HEK293 (cell line): ENCODE measurements around the gene ZNF358.

Source experiments
- SCRT1 ChIP-seq: fragments of 450-650 bp; formaldehyde crosslinking; IDR thresholded peaks from 2 replicates; pipeline ENCODE4 v1.5.1; 2016; ENCODE audit warnings: missing biosample characterization, missing genetic modification characterization, borderline replicate concordance
- YY2 ChIP-seq: fragments of 450-650 bp; formaldehyde crosslinking; IDR thresholded peaks from 2 replicates; pipeline ENCODE4 v1.5.1; 2016; ENCODE audit warnings: missing biosample characterization, missing genetic modification characterization
- ZBTB8A ChIP-seq: fragments of 450-650 bp; formaldehyde crosslinking; IDR thresholded peaks from 2 replicates; pipeline ENCODE4 v1.5.1; 2016; ENCODE audit warnings: missing biosample characterization, missing genetic modification characterization
- ZIC2 ChIP-seq: fragments of 450-650 bp; formaldehyde crosslinking; IDR thresholded peaks from 2 replicates; pipeline ENCODE4 v1.5.1; 2016; ENCODE audit warnings: missing biosample characterization, missing genetic modification characterization
- ZNF248 ChIP-seq: fragments of 450-650 bp; formaldehyde crosslinking; IDR thresholded peaks from 2 replicates; pipeline ENCODE4 v1.5.1; 2017; ENCODE audit warnings: missing biosample characterization, missing genetic modification characterization
- ZNF777 ChIP-seq: fragments of 450-650 bp; formaldehyde crosslinking; IDR thresholded peaks from 2 replicates; pipeline ENCODE4 v1.5.1; 2017; ENCODE audit warnings: missing biosample characterization, missing genetic modification characterization, borderline replicate concordance
- TF ChIP-seq, protein P1 (sequence below): fragments of 450-650 bp; formaldehyde crosslinking; IDR thresholded peaks from 2 replicates; pipeline ENCODE4 v1.5.1; 2016; ENCODE audit warnings: missing biosample characterization, missing genetic modification characterization
- TF ChIP-seq, protein P2 (sequence below): fragments of 450-650 bp; formaldehyde crosslinking; IDR thresholded peaks from 2 replicates; pipeline ENCODE4 v1.5.1; 2017; ENCODE audit warnings: missing biosample characterization, missing genetic modification characterization
- TF ChIP-seq, protein P3 (sequence below): fragments of 450-650 bp; formaldehyde crosslinking; IDR thresholded peaks from 2 replicates; pipeline ENCODE4 v1.5.1; 2016; ENCODE audit warnings: missing biosample characterization, missing genetic modification characterization
- TF ChIP-seq, protein P4 (sequence below): fragments of 450-650 bp; formaldehyde crosslinking; optimal IDR thresholded peaks from 2 replicates; pipeline ENCODE3; 2016; ENCODE audit warnings: missing biosample characterization, mild to moderate bottlenecking, missing genetic modification characterization
- TF ChIP-seq, protein P5 (sequence below): fragments of 450-650 bp; formaldehyde crosslinking; IDR thresholded peaks from 2 replicates; pipeline ENCODE4 v1.5.1; 2016; ENCODE audit warnings: missing biosample characterization, missing genetic modification characterization

DNA sequence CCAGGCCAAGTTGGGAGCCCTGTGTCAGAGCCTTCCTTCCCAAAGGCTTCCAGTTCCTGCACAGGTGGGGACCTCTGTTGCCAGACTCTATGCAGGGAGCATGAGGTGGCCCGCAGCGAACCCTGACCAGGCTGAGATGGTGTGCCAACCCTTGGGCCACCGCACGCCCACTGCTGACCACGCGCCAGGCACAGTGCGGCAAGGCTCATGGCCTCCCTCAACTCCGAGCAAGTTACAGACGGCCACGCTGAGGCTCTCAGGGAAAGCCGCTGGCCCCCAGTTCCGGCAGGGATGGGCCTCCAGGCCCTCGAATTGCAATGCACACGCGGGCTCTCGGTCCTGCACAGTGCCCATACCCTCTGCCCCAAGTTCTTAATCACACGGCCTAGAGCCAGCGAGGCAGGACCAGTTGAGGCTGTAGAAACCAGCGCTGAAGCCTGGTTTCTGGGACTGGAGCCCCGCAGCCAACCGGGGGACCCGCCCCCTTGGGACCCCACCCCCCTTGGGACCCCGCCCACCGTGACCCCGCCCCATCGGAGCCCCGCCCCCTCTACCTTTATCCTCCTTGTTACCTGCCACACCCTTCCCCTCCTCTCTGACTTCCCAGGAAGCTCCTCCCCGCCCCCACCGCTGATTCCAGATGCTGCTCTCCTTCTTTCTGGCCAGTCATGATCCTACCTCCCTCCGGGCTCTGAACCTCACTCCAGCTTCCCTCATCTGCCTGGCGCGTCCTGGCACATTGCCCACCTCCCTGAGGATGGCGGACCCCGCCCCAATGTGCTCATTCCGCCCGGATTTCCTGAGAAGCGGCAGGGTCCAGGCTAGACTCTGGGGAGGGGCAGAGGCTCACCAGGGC lies 33.1 kb upstream of the ZNF358 start:
- TF ChIP-seq, protein P1, sequence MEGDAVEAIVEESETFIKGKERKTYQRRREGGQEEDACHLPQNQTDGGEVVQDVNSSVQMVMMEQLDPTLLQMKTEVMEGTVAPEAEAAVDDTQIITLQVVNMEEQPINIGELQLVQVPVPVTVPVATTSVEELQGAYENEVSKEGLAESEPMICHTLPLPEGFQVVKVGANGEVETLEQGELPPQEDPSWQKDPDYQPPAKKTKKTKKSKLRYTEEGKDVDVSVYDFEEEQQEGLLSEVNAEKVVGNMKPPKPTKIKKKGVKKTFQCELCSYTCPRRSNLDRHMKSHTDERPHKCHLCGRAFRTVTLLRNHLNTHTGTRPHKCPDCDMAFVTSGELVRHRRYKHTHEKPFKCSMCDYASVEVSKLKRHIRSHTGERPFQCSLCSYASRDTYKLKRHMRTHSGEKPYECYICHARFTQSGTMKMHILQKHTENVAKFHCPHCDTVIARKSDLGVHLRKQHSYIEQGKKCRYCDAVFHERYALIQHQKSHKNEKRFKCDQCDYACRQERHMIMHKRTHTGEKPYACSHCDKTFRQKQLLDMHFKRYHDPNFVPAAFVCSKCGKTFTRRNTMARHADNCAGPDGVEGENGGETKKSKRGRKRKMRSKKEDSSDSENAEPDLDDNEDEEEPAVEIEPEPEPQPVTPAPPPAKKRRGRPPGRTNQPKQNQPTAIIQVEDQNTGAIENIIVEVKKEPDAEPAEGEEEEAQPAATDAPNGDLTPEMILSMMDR = no peak
- TF ChIP-seq, protein P2, sequence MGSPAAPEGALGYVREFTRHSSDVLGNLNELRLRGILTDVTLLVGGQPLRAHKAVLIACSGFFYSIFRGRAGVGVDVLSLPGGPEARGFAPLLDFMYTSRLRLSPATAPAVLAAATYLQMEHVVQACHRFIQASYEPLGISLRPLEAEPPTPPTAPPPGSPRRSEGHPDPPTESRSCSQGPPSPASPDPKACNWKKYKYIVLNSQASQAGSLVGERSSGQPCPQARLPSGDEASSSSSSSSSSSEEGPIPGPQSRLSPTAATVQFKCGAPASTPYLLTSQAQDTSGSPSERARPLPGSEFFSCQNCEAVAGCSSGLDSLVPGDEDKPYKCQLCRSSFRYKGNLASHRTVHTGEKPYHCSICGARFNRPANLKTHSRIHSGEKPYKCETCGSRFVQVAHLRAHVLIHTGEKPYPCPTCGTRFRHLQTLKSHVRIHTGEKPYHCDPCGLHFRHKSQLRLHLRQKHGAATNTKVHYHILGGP (tag by site-specific recombination) = no peak
- TF ChIP-seq, protein P3, sequence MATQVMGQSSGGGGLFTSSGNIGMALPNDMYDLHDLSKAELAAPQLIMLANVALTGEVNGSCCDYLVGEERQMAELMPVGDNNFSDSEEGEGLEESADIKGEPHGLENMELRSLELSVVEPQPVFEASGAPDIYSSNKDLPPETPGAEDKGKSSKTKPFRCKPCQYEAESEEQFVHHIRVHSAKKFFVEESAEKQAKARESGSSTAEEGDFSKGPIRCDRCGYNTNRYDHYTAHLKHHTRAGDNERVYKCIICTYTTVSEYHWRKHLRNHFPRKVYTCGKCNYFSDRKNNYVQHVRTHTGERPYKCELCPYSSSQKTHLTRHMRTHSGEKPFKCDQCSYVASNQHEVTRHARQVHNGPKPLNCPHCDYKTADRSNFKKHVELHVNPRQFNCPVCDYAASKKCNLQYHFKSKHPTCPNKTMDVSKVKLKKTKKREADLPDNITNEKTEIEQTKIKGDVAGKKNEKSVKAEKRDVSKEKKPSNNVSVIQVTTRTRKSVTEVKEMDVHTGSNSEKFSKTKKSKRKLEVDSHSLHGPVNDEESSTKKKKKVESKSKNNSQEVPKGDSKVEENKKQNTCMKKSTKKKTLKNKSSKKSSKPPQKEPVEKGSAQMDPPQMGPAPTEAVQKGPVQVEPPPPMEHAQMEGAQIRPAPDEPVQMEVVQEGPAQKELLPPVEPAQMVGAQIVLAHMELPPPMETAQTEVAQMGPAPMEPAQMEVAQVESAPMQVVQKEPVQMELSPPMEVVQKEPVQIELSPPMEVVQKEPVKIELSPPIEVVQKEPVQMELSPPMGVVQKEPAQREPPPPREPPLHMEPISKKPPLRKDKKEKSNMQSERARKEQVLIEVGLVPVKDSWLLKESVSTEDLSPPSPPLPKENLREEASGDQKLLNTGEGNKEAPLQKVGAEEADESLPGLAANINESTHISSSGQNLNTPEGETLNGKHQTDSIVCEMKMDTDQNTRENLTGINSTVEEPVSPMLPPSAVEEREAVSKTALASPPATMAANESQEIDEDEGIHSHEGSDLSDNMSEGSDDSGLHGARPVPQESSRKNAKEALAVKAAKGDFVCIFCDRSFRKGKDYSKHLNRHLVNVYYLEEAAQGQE = no peak
- TF ChIP-seq ZNF248 (tag by site-specific recombination) = no peak
- TF ChIP-seq, protein P4, sequence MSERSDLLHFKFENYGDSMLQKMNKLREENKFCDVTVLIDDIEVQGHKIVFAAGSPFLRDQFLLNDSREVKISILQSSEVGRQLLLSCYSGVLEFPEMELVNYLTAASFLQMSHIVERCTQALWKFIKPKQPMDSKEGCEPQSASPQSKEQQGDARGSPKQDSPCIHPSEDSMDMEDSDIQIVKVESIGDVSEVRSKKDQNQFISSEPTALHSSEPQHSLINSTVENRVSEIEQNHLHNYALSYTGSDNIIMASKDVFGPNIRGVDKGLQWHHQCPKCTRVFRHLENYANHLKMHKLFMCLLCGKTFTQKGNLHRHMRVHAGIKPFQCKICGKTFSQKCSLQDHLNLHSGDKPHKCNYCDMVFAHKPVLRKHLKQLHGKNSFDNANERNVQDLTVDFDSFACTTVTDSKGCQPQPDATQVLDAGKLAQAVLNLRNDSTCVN (tag by site-specific recombination) = no peak
- no peak for TF ChIP-seq ZIC2
- TF ChIP-seq YY2 = no peak
- TF ChIP-seq, protein P5, sequence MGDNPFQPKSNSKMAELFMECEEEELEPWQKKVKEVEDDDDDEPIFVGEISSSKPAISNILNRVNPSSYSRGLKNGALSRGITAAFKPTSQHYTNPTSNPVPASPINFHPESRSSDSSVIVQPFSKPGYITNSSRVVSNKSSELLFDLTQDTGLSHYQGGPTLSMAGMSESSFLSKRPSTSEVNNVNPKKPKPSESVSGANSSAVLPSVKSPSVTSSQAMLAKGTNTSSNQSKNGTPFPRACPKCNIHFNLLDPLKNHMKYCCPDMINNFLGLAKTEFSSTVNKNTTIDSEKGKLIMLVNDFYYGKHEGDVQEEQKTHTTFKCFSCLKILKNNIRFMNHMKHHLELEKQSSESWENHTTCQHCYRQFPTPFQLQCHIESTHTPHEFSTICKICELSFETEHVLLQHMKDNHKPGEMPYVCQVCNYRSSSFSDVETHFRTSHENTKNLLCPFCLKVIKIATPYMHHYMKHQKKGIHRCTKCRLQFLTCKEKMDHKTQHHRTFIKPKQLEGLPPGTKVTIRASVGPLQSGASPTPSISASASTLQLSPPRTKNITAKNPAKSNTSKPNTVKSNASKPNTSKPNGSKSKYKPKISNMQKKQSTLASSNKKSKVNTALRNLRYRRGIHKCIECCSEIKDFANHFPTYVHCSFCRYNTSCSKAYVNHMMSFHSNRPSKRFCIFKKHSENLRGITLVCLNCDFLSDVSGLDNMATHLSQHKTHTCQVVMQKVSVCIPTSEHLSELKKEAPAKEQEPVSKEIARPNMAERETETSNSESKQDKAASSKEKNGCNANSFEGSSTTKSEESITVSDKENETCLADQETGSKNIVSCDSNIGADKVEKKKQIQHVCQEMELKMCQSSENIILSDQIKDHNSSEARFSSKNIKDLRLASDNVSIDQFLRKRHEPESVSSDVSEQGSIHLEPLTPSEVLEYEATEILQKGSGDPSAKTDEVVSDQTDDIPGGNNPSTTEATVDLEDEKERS (tag by site-specific recombination) = no peak
- no peak for TF ChIP-seq ZBTB8A
- TF ChIP-seq ZNF777 (tag by site-specific recombination) = no peak
- no peak for TF ChIP-seq SCRT1 (tag by site-specific recombination)
